ENCODE measurements around the gene TCF7.

- TF ChIP-seq POLR2A (IDR thresholded peaks at IDR 0.05), result no peak
- TF ChIP-seq CTCF (IDR thresholded peaks at IDR 0.05), result no peak
These were observed 30.4 kb upstream of the TCF7 start for GRCh38 chr5:134084022-134084565.
